ENCODE results near the gene NCOA1.
"Not testable (repeated sequence)": the region's sequence is repeated elsewhere in the genome, so short reads cannot be mapped to it uniquely, and the experiment has no call there.

NCOA1 gene

GRCh38 chr2:24792874-24793760 lies 302.1 kb downstream of the NCOA1 start, which contains the start of the genes CENPO and PTRHD1:
Gene CENPO (plus strand): TSS chr2:24793425. CDS start chr2:24793920, 495 bp downstream.
Gene PTRHD1 (minus strand): TSS chr2:24793391. CDS start chr2:24793377, 14 bp downstream.
- peak; percentile 89 for DNase-seq (ENCODE audit: low read depth)

- no peak for DNase-seq (ENCODE audit: low read depth)
Observed at GRCh38 chr2:24793761-24794435, 302.8 kb downstream of the NCOA1 start.

- DNase-seq (ENCODE audit: low read depth), result no peak
Observed at GRCh38 chr2:24797644-24798043, 306.6 kb downstream of the NCOA1 start.

DNA sequence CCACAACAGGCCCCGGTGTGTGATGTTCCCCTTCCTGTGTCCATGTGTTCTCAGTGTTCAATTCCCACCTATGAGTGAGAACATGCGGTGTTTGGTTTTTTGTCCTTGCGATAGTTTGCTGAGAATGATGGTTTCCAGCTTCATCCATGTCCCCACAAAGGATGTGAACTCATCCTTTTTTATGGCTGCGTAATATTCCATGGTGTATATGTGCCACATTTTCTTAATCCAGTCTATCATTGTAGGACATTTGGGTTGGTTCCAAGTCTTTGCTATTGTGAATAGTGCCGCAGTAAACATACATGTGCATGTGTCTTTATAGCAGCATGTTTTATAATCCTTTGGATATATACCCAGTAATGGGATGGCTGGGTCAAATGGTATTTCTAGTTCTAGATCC lies 309.4 kb downstream of the NCOA1 start:
- not testable (repeated sequence) for DNase-seq (ENCODE audit: low read depth)

DNA sequence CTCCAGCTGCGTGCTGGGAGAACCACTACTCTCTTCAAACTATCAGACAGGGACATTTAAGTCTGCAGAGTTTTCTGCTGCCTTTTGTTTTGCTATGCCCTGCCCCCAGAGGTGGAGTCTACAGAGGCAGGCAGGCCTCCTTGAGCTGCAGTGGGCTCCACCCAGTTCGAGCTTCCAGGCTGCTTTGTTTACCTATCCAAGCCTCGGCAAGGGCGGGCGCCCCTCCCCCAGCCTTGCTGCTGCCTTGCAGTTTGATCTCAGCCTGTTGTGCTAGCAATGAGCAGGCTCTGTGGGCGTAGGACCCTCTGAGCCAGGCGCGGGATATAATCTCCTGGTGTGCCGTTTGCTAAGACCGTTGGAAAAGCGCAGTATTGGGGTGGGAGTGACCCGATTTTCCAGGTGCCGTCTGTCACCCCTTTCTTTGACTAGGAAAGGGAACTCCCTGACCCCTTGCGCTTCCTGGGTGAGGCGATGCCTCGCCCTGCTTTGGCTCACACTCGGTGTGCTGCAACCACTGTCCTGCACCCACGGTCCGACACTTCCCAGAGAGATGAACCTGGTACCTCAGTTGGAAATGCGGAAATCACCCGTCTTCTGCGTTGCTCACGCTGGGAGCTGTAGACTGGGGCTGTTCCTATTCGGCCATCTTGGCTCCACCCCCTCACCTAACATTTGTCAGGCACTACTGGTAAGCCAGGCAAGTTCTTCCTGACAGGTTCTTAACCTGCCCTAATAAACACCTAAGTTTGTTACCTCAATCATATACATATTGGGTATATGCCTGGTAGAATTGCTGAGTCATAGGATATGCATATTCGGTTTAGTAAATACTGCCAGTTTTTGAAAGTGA lies 315.0 kb downstream of the NCOA1 start:
- DNase-seq (ENCODE audit: low read depth), result not testable (repeated sequence)

DNA sequence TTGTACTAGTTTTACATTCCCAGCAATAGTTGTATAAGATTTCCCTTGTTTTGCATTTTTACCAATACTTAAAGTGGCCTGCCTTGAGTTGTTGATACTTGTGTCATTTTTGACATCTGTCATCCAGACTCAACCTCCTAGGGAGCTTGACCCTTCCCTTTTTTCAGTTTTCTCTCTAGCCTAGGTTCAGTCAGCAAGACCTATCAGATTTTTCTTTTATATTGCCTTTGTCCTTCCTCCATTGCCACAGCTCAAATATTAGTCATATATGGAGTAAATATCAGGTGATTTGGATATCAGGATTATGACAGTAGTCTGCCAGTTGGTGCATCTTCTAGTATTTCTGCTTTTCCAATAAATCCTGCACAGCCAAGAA lies 315.6 kb downstream of the NCOA1 start:
- no peak for DNase-seq (ENCODE audit: low read depth)

- no peak for DNase-seq (ENCODE audit: low read depth)
Observed at GRCh38 chr2:24809316-24810007, 318.4 kb downstream of the NCOA1 start.

DNA sequence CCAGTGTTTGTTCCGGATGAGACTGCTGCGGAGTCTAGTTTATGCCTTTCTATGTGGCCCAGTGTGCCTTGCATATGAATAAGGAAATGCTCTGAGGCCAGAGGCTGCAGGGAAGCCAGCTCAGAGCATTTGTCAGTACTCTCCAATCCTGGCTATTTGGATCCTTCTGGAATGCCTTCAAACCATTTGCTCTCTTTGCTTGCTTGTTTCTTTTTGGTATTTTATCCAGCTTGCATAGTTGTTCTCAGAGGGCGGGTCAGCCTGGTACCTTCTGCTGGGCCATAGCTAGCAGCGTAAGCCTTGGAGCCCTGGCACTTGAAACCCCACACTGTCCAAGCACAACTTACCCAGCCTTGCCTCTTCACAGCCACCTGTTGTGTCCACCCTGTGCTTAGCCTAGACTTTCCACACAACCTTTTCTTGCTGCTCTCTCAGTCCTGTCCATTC lies 322.7 kb downstream of the NCOA1 start:
- no peak for DNase-seq (ENCODE audit: low read depth)

DNA sequence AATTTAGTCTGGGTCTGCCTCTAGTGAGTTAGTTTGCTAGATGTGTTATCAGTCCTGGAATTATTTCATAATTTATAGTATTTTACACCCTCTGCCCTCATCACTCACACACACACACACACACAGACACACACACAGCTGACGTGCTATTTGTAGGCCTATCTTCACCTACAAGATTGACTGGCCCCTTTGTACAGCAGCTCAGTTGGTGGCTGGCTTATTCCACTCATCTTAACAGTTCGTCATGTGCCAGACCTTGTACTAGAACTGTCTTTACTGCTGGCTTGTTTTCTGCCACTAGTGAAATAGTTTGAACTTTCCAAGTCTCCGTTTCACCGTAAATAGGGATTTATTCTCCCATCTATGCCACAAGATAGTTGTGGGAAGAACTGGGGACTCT lies 323.5 kb downstream of the NCOA1 start:
- DNase-seq (ENCODE audit: low read depth), result no peak

- DNase-seq (ENCODE audit: low read depth), result no peak
Observed at GRCh38 chr2:24815171-24815570, 324.1 kb downstream of the NCOA1 start.

GRCh38 chr2:24816404-24816803 lies 325.4 kb downstream of the NCOA1 start:
- DNase-seq (ENCODE audit: low read depth), result no peak

DNA sequence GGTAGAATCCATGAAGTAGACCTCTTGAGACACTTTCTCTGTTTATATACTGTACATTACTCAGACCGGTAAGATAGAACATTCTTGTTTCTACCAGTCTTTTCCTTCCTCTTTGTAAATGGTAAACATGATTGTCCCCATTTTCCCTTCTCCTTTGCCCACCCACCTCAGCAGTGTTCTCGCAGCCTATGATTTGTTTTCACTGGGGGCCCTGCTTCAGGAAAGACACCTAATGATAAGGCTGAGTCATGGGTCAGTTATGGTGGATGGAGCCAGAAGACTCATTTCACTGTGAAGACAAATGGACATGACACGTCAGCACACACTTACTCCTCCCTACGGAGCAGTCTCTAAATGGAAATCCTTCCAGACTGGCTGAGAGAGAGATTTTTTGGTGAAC lies 325.8 kb downstream of the NCOA1 start:
- DNase-seq (ENCODE audit: low read depth), result no peak

- no peak for DNase-seq (ENCODE audit: low read depth)
Observed at GRCh38 chr2:24818721-24819167, 327.7 kb downstream of the NCOA1 start.

DNA sequence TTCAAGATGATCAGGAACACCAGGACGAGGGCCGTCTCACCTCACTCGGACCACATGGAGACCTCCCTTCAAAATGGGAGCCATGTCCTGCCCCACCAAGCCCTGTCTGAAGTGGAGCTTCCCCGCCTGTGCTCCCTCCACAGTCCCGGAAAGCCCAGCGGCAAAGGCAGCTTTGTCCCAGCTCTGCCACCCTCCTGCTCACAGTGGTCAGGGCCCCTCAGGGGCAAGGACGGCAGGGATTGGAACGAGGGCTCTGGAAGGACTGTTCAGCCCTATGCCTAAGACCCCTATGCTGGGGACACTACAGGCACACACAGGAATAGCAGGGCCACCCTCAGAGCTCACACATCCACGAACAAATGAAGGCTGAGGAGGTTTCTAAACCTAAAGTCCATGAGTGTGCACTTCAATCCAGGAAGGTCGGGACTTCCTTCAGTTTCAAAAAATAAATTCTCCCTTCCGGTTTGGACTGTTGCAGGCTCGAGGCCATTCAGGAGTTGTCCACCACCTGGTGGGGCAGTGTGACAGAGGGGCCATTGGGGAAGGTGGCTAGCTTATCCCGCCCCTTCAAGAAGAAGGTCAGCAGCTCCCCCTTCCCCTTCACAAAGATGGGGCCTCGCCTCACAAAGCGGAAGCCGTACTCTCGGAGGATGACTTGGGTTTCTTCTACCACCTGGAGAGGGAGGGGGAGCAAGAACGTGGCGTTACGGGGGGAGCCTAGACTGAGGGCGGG lies 328.6 kb downstream of the NCOA1 start:
- no peak for DNase-seq (ENCODE audit: low read depth)

DNA sequence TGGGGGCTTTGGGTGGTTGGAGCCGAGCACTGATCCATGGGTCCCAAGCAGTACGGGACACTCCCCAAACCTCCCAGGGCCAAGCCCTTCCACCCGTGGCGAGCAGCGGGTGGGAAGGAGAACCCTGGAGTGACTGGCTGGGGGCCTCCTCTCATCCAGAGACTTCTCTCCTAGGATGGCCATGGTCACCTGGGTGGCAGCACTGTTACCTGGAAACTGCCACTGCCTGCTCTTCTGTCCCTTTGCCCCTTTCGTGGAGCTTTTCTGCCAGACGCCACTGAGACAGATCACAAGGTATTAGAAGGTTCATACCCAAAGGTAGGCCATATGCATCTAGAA lies 329.1 kb downstream of the NCOA1 start:
- no peak for DNase-seq (ENCODE audit: low read depth)
